Heart left ventricle (tissue), 16 donors: ENCODE results near the gene SUSD5. TPM values are rescaled to one million over a fixed set of nuclear protein-coding genes. Genes with fewer than 3 reads are reported as not detected.
A peak's percentile ranks its signal among the peaks of the same experiment; 100 is the strongest.

Experiments
- ATAC-seq, 4 donors: fragments of 200-7000 bp; cut with Tn5 transposase; one replicate each; pipeline ENCODE4 v1.9.1; 2020 to 2022; ENCODE audit warnings: moderate library complexity in 4 of 4, mild to moderate bottlenecking in 3 of 4, moderate number of reproducible peaks in 1 of 4
- DNase-seq, 5 donors: peaks; one replicate each; pipeline ENCODE4 v3.0.0-alpha.2; 2020
- H3K27ac ChIP-seq, 12 donors: fragments of 200-600 bp; sonication (generic) in 4 of 12; one replicate each; pipeline versions ENCODE4 v1.5.0 to v1.8.0; 2016 to 2022; ENCODE audit warnings: mild to moderate bottlenecking in 2 of 12
- H3K27me3 ChIP-seq, 9 donors: fragments of 200-600 bp; sonication (generic) in 2 of 9; one replicate each; pipeline versions ENCODE4 v1.5.1 to v1.8.0; 2016 to 2022; ENCODE audit warnings: mild to moderate bottlenecking in 3 of 9
- H3K36me3 ChIP-seq, 9 donors: fragments of 200-600 bp; sonication (generic) in 2 of 9; one replicate each; pipeline versions ENCODE4 v1.5.0 to v1.8.0; 2018 to 2022; ENCODE audit warnings: mild to moderate bottlenecking in 2 of 9
- H3K4me1 ChIP-seq, 12 donors: fragments of 200-600 bp; sonication (generic) in 4 of 12; one replicate each; pipeline versions ENCODE4 v1.5.0 to v1.8.0; 2016 to 2022; ENCODE audit warnings: mild to moderate bottlenecking in 3 of 12
- H3K4me3 ChIP-seq, 12 donors: fragments of 200-600 bp; sonication (generic) in 4 of 12; one replicate each; pipeline versions ENCODE4 v1.5.0 to v1.8.0; 2017 to 2022; ENCODE audit warnings: mild to moderate bottlenecking in 9 of 12, moderate library complexity in 4 of 12
- H3K9me3 ChIP-seq, 12 donors: fragments of 200-600 bp; sonication (generic) in 4 of 12; one replicate each; pipeline versions ENCODE4 v1.5.0 to v1.8.0; 2016 to 2022; ENCODE audit warnings: mild to moderate bottlenecking in 1 of 12
- CTCF ChIP-seq, 12 donors: fragments of 200-600 bp; sonication (generic) in 4 of 12; IDR thresholded peaks; one replicate each; pipeline versions ENCODE4 v1.5.0 to v1.8.0; 2018 to 2022; ENCODE audit warnings: antibody characterized with exemption in 12 of 12, mild to moderate bottlenecking in 5 of 12
- POLR2A ChIP-seq, 2 donors: fragments of 450-650 bp; IDR thresholded peaks; one replicate each; pipeline ENCODE4 v1.6.1; 2017; ENCODE audit warnings: antibody characterized with exemption in 2 of 2, mild to moderate bottlenecking in 2 of 2, moderate library complexity in 2 of 2
- WGBS, 4 donors: extraction: QIAGEN DNeasy Blood & Tissue Kit in 2 of 4; methylation state at CpG; one replicate each; pipeline versions ENCODE4 v1.1.5 to v1.1.7; 2013 to 2018; 5-methylcytosine and 5-hydroxymethylcytosine counted together
- intact Hi-C, 10 donors: fragments of 100-400 bp; cut with DNase I; formaldehyde crosslinking; loops; one replicate each; pipeline versions ENCODE4 v1.11.1 to v1.14.2; 2022
- polyA plus RNA-seq, 2 donors: library from polyadenylated mRNA; stranded (reverse); fragments of 200-250 nt; gene quantifications; one replicate each; pipeline ENCODE4 v1.2.3, GENCODE V29; 2013
- total RNA-seq, 9 donors: library from RNA; depleted of rRNA in 2 of 9; stranded (reverse); fragments of >200 nt in 2 of 9; fragmentation: NEBNext Ultra II Directional in 3 of 9; extraction: Animal tissue kit (Norgen Biotek cat#: 25700) in 3 of 9; gene quantifications; one replicate each; pipeline versions ENCODE4 v1.1.0 to v1.2.4, GENCODE V29; 2016 to 2023
- donor health status: ischemic (EF 13 %, LVEDD 7.1; RV severe dilation, severe dysfunction).
- donor health status: healthy with polysubstance abuse.
- donor health status: DM: no; HTN: yes; CAD: no.
- donor health status: DM: no; HTN: no; CAD: no.
- donor health status: ischemic (EF 25% LVEDD 6.9; RV normal size, moderate dysfunction).
- donor health status: ischemic (EF 25% LVEDD 5.7; RV mildly dilated, moderate dysfunction).
- donor health status: healthy.
- donor health status: DM: yes; HTN: yes; CAD: no.
- donor health status: ischemic (EF 35%, LVEDD 5.7; RV mildly dilated, moderate dysfunction).
- donor health status: nonischemic (EF 11% LVEDD 7.7; RV severe dilation, severe dysfunction).
- donor health status: DM: yes; HTN: yes; CAD: no.
- donor health status: PGD.
- donor health status: ischemic (EF 29% LVEDD 5.4; RV normal size, mild dysfunction).
- donor health status: nonischemic (EF 23%, LVEDD 6.1; RV moderate dilation, normal function).

SUSD5 gene
- total and polyA plus RNA-seq, 11 donors, result 0.49 to 20.3 (median 1.1) TPM

GRCh38 chr3:33173103-33173502 is 45.5 kb downstream of the SUSD5 start:
- peak; percentile 85 to 96 (median 94) for ATAC-seq
- Histone ChIP-seq H3K4me1 (peaks cover 0 to 20% (median 5%) of the 10 kb centered on the region in 12 donors), H3K9me3 (peaks cover 0 to 5% (median 0%) of the 10 kb centered on the region in 12 donors), H3K27ac (peak overlapping the region in 2 of 12 donors; percentile 12 to 73), H3K36me3 (no peaks in the 10 kb centered on the region), H3K4me3 (no peak overlapping the region), H3K27me3 (no peaks in the 10 kb centered on the region)
- peak in 2 of 5 donors; percentile 33 to 38 for DNase-seq
- no peak for TF ChIP-seq CTCF (IDR thresholded peaks at IDR 0.05)
- TF ChIP-seq POLR2A (IDR thresholded peaks at IDR 0.05), result no peak
- intact Hi-C loops, result no loop called here
- 9 to 21% (median 12%) methylated on average over 2 of the region's 2 CpGs for WGBS, 4 donors

- no peak for DNase-seq
- intact Hi-C loops, result no loop called here
- TF ChIP-seq POLR2A (IDR thresholded peaks at IDR 0.05) (no peak), CTCF (IDR thresholded peaks at IDR 0.05) (no peak)
- H3K27me3 ChIP-seq, result no peaks in the 10 kb centered on the region
- H3K9me3 ChIP-seq, result no peaks in the 10 kb centered on the region
- H3K4me3 ChIP-seq, result no peak overlapping the region
- WGBS, 4 donors, result 67 to 80% (median 69%) methylated on average over 4 of the region's 4 CpGs
- no peak overlapping the region for H3K27ac ChIP-seq
- H3K36me3 ChIP-seq, result no peaks in the 10 kb centered on the region
- H3K4me1 ChIP-seq, result peaks cover 0 to 26% (median 5%) of the 10 kb centered on the region in 12 donors
- ATAC-seq, result no peak
Observed at GRCh38 chr3:33171580-33171979, 47.0 kb downstream of the SUSD5 start.

GRCh38 chr3:33170531-33170930 is 48.1 kb downstream of the SUSD5 start:
- no peak overlapping the region for H3K4me3 ChIP-seq
- no peaks in the 10 kb centered on the region for H3K9me3 ChIP-seq
- 65 to 85% (median 70%) methylated on average over 6 of the region's 6 CpGs for WGBS, 4 donors
- TF ChIP-seq POLR2A (IDR thresholded peaks at IDR 0.05) (no peak), CTCF (IDR thresholded peaks at IDR 0.05) (no peak)
- peaks cover 0 to 26% (median 5%) of the 10 kb centered on the region in 12 donors for H3K4me1 ChIP-seq
- H3K27me3 ChIP-seq, result no peaks in the 10 kb centered on the region
- no peaks in the 10 kb centered on the region for H3K36me3 ChIP-seq
- DNase-seq (no peak), ATAC-seq (no peak)
- intact Hi-C loops, result no loop called here
- H3K27ac ChIP-seq, result no peak overlapping the region

- no peak for TF ChIP-seq CTCF (IDR thresholded peaks at IDR 0.05)
- no peak for TF ChIP-seq POLR2A (IDR thresholded peaks at IDR 0.05)
- no peaks in the 10 kb centered on the region for H3K27me3 ChIP-seq
- no peaks in the 10 kb centered on the region for H3K9me3 ChIP-seq
- intact Hi-C loops, result no loop called here
- peak overlapping the region in 2 of 12 donors; percentile 9 to 54 for H3K27ac ChIP-seq
- WGBS, 4 donors, result 40 to 53% (median 43%) methylated on average over 3 of the region's 3 CpGs
- H3K4me3 ChIP-seq, result no peak overlapping the region
- ATAC-seq (no peak), DNase-seq (no peak)
- peaks cover 0 to 17% (median 0%) of the 10 kb centered on the region in 12 donors for H3K4me1 ChIP-seq
- H3K36me3 ChIP-seq, result no peaks in the 10 kb centered on the region
Observed at GRCh38 chr3:33167716-33168336, 50.8 kb downstream of the SUSD5 start.
